ENCODE results near the gene CHAF1B.

Gene CHAF1B

DNA sequence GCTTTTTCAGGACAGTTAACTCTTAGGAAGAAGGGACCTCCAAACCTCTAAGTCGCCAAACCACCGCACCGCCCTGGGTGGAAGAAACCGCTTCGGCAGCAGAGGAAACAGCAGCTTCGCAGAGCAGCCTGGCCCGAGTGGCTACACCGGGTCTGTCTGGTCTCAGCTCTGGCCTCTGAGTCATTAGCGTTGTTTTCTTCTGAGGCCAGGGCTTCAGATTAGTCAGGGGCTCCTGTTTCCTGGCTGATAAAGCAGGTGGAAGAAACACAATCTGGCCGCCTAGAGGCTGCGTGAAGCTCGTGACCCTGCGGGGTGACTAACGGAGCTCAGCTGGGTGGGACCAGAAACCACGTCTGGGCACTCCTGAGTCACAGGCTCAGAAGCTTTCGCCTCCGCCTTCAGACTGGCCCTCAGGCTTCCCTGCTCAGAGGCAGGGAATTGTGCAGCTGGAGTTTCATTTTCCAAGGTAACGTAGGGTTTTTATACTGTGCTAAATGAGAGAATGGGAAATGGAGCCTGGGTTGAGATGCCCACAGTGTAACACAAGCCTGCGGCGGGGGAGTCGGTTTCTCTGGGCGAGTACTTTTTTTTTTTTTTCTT is 44.9 kb downstream of the CHAF1B start:
- FAIRE-seq: no peak

- FAIRE-seq: no peak
These were observed 45.6 kb downstream of the CHAF1B start for GRCh38 chr21:36430841-36431240.

DNA sequence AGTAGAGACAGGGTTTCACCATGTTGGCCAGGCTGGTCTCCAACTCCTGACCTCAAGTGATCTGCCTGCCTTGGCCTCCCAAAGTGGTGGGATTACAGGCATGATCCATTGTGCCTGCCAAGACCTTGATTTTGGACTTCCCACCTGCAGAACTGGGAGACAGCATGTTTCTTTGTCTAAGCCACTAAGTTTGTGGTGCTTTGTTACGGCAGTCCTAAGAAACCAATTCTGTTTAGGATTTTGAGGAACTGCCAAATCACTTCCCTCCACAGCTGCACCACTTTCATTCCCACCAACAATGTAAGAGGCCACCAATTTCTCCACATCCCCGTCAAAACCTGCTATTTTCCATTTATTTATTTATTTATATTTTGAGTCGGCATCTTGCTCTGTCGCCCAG is 46.1 kb downstream of the CHAF1B start:
- FAIRE-seq: no peak

DNA sequence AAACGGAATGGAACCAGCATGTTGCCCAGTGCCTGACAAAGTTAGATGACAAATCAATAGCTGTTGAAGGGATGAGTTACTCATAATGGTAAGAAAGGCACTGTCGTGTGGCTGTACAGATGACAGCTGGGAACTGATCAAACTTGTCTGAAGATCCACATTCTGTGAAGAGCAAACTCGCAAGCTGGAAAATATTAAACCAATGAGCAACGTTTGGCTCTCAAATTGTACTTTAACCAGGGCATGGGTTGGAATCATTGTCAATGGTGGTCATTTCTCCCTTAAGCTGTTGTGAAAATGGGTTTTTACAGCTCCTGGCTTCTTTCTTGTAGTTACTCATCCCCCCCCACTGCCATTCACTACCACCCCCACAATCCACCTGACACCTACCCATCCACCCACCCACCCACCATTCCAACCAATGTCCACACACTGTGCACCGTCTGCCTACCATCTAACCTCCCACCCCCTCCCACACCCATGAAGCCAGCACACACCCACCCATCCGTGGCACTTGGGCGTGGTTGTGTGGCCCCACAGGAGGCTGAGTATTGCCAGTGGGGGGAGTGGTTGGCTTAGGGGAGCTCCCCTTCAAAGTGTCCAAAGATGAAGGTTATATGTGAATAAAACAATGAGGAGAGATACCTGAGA is 48.0 kb downstream of the CHAF1B start:
- FAIRE-seq: no peak

DNA sequence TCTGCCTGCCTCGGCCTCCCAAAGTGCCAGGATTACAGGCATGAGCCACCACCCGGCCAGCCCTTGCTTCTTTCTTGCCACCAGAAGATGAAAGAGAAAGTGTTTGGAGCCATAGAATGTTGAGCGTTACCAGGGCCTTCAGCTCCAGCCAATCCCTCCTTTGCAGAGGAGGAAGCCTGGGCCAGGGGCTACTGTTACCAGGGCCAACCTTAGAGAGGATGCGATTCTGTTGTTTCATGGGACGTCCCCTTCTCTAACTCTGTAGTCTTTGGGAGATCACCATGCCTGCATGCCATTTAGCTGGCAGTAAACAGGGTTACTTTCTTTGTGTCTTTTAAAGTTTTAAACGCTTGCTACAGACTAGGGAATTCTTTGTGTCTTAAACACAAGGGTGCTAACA is 49.0 kb downstream of the CHAF1B start:
- FAIRE-seq: no peak

DNA sequence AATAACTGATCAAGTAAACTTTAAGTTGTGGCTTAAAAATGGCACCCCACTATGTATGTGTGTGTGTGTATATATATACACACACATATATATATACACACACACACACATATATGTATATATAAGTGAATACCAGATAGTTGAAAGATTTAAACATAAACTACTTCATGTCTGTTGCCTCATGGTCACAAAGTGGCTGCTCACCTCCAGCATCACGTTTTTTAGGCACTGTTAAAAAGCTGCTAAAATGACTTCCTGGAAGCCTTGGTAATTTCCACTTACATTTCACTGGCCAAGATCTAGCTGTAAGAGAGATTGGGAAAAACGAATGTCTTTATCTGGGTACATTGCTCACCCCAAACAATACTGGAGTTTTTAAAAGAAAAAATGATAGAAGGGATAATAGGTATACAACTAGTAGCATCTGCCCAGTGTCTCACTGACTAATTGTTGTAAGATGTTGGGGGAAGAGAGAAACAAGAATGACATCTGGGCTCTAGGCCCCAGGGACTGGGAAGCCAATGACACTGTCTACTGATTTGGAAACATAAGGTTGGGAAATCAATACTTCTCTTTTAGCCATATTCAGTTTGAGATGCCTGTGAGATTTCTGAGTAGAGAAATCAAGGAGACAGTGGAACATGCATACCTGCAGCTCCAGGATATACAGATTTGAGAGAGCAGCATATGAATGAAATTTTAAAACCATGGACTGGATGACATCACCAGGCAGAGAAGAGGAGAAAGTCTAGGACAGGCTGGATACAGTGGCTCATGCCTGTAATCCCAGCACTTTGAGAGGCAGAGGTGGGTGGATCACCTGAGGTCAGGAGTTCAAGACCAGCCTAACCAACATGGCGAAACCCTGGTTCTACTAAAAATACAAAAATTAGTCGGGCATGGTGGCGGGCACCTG is 51.9 kb downstream of the CHAF1B start:
- no peak for FAIRE-seq

DNA sequence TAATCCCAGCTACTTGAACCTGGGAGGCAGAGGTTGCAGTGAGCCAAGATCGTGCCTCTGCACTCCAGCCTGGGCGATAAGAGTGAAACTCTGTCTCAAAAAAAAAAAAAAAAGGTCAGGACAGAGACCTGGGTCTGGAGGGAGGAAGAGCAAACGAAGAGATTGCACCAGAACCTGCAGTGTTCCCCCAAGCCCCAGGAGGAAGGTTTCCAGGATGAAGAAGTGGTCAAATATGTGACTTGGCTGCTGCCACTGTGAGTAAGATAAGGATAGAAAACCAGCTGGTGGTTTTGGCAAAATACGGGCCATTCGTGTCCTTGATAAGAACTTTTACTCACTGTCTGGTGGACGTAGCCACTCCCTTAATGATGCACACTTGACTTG is 52.5 kb downstream of the CHAF1B start:
- no peak for FAIRE-seq

DNA sequence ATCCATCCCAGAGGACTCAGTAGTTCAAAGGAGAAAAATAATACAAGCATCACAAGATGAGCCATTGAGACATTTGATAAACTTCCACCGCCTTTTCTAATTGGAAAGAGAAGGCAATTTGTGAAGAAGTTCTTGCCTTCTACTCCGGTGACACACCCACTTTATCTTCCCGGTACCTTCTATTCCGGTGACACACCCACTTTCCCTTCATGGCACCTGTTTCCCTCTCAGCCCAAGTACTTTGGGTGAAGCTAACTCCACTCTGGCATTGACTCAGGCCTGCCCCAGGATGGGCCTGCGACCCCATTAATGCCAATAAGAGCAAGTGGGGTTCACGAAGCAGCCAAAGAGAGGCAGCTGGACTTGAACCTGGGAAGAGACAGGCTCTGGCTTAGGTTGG is 56.5 kb downstream of the CHAF1B start:
- no peak for FAIRE-seq

DNA sequence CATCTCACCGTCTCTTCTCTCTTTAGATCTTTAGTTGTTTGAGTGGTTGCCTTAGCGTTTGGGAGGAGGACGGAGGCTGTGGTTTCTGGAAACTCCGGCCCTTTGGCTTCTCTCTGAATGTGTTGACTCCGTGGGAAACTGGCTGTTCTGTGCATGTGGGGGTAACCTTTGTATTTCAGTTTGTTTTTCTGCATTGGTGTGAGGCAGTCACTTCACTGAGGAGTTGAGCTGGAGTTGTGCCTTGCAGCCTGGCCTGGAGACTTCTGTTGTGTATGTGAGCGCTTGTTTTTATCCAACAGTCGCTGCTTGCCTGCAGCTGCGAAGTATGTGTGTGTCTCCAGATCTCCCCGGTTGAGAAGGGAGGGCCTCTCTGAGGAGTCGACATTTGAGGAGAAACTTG is 61.1 kb downstream of the CHAF1B start:
- FAIRE-seq: no peak

GRCh38 chr21:36450511-36450910 is 65.3 kb downstream of the CHAF1B start:
- no peak for FAIRE-seq

GRCh38 chr21:36451506-36451905 is 66.3 kb downstream of the CHAF1B start:
- FAIRE-seq: no peak

GRCh38 chr21:36452281-36452825 is 67.2 kb downstream of the CHAF1B start:
- FAIRE-seq: no peak

DNA sequence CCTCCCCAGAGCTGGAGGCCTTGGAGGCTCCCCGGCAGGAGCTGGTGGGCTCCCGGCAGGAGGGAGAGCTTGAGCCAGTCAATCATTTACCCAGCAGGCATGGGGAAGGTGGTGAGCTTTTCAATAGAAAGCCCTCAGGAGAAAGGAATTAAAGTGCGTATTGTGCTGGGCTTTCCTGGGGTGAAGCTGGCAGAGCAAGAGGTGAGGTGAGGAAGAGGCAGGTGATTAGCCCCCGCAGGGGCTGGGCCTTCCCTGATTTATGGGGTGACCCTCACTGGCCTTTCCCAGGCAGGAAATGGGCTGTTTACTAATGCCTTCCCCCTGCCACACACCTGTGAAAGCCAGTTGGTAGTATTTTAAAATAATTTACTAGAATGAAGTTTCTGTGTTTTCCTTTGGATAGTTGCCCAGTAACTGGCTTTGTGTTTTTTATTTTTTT is 68.9 kb downstream of the CHAF1B start:
- FAIRE-seq: no peak

DNA sequence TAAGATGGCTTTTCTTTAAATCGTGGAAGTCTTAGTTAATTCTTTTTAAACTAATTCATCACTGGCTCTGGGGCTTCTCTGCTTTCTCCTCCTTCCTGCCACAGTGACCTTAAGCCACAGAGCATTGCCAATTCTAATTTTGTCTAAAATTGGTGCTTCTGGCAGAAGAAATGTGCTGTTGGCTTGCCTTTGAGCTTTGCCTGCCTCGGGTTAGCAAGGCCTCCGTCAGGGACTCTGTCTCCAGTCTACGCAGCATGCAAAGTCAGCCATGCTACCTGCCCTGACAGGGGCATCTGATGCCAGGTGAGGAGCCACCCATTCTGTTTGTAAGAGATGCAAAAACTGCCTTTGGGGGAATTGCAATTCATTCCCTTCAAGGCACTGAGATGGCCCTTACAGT is 69.5 kb downstream of the CHAF1B start:
- no peak for FAIRE-seq

DNA sequence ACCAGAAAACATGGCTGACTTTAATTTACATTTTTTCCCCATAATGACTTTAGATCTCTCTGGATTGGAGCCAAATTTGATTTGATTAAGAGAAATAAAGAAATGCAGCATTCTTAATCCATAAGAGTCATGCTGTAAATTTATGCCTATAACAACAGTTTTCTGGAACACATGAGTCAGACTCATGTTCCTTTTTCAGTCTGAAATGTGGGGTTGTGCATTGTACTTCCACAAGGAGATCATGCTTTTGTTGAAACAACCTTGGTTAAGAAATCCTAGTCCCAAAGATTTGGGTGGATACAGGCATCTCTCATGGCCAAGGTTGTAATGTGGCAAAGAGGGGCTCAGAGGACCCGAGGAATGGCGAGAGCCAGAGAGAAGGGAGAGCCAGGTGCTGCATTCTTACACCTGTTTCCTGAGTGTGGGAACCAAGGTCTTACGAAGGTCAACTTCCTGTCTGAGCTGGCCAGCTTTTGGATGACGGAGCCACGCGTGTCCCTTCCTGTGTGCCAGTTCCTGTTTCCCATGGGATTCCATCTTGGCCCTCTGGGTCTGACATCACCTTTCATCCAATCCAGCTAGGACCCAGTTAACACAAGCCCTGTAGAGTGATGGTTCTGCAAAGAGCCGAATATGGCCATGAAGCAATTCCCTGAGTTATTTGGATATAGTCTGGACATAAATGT is 71.7 kb downstream of the CHAF1B start:
- FAIRE-seq: no peak

GRCh38 chr21:36459098-36459497 is 73.9 kb downstream of the CHAF1B start:
- no peak for FAIRE-seq

DNA sequence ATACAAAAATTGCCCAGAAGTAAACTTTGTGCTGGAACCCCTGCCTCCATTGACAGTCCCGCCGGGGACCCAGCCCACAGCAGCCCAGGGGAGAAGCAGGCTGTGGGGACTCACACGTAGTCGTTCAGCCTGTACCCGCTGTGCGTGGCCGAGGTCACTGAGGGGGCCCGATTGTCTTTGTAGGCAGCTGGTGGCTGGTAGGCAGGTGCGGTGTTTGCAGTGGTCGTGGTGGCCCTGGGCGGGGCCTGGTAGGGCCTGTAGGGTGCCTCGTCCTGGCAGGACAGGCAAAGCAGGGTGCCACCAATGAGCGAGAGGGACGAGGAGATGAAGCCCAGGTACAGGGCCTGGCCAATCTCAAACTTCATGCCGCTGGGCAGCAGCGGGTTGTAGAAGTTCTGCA is 75.7 kb downstream of the CHAF1B start:
- FAIRE-seq: no peak

DNA sequence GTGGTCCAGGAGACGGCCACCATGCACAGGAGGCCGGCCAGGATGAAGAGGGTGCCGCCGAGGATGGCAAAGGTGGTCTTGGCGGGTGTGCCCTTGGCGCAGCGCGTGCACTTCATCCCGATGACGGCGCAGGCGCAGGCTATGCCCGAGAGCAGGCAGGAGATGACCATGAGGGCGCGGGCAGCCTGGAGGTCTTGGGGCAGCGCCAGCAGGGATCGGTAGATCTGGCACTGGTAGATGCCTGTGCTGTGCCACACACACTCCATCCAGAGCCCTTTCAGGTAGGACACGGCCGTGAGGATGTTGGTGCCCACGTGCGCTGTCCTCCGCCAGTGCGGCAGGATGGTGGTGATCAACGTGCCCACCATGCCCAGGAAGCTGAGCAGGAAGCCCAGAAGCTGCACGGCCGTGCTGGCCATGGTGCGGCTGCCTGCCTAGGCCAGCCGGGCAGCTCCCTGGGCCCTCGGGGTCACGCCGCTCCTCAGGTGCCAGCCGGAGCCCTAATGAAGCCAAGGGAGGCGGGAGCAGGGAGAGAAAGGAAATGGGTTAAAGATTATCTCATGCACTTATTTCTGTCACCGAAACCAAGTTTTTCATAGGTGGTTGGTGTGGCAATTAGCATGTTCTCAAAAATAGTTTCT is 76.2 kb downstream of the CHAF1B start:
- no peak for FAIRE-seq

DNA sequence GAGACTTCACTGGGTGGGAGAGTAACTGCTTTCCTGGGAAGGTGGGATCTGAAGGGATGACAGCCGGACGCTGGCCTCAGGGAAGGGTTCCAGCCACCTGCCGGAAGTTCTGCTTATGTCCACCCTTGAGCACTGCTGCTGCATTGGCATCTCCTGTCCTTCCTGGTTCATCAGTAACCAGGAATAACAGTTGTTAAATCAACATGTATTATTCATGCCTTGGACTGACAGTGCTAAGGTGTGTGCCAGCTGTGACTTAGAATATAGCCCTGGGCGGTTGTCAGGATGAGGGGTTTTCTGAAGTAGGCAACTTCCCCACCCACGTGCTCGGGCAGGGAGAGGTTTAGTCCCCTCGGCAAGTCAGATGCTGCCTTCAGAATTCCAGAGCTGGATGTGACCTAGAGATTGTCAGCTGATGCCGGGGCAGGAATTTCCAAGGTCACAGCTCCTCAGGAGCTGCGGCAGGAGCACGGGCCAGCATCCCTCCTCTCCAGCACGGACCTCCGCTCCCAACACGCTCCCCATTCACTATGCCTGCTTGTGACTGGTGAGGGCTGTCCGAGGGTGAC is 76.8 kb downstream of the CHAF1B start:
- no peak for FAIRE-seq

DNA sequence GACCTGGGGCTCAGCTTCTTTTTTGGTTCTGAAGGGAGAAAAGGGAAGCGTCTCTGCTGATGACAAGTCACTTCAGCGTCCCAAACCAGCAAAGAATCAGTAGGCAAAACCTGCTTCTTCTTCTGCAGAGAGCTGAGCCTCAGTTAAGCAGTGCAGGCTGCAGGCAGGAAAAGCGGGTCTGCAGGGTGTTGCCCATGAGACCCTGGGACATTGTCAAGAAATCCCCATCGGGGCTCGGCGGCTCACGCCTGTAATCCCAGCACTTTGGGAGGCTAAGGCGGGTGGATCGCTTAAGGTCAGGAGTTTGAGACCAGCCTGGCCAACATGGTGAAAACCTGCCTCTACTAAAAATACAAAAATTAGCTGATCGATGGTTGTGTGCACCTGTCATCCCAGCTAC is 78.0 kb downstream of the CHAF1B start:
- FAIRE-seq: no peak

- no peak for FAIRE-seq
These were observed 78.8 kb downstream of the CHAF1B start for GRCh38 chr21:36463991-36464390.

GRCh38 chr21:36464590-36464989 is 79.4 kb downstream of the CHAF1B start:
- FAIRE-seq: no peak

Measured in A204.1 (cell line).